SKM-1 (cell line): ENCODE results near the gene PDCD1.
"Not testable (repeated sequence)": the region's sequence is repeated elsewhere in the genome, so short reads cannot be mapped to it uniquely, and the experiment has no call there.

Source experiments
- DNase-seq: peaks from one replicate; lab custom pipeline; 2025; ENCODE audit not compliant: unreplicated experiment; lab: John Stamatoyannopoulos, UW

Gene PDCD1

DNA sequence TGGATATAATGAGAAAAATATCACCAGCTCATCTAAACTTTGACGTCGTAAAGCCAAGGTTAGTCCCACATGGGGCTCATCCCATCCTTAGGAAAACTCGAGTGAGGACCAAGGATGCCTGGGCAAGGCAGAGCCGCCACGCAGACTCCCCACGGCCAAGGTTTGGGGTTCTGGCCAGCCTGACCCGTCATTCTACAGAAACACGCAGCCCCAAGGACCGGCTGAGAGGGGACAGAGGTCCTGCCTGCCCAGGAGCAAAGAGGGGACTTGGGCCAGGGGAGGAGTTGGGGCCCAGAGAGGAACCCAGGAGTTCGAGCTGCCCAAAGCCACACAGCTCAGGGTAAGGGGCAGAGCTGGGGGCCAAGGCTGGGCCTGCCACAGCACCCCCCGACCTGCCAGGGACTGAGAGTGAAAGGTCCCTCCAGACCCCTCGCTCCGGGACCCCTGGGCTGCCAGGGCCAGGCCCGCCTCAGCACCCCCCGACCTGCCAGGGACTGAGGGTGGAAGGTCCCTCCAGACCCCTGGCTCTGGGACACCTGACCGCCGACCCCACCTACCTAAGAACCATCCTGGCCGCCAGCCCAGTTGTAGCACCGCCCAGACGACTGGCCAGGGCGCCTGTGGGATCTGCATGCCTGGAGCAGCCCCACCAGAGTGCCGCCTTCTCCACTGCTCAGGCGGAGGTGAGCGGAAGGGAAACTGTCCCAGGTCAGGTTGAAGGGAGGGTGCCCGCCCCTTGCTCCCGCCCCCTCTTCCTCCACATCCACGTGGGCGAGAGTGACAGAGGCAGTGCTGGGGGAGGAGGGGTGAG is at the start of gene PDCD1:
TSS of gene PDCD1 (minus strand) at position 689 of the 811 bp plus-strand sequence. CDS start at position 633, 56 bp downstream.
- DNase-seq: no peak

DNA sequence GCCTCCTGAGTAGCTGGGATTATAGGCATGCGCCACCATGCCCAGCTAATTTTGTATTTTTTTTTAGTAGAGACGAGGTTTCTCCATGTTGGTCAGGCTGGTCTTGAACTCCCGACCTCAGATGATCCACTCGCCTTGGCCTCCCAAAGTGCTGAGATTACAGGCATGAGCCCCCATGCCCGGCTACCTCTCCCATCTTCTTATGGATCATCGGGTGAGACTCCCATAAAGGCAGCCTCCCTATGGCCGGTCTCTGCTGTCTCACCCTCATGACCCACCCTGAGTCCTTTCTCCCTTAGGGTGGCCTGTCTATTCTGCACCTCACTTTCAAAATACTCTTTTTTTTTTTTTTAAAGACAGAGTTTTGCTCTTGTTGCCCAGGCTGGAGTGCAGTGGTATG is 49.1 kb upstream of the PDCD1 start:
- not testable (repeated sequence) for DNase-seq

DNA sequence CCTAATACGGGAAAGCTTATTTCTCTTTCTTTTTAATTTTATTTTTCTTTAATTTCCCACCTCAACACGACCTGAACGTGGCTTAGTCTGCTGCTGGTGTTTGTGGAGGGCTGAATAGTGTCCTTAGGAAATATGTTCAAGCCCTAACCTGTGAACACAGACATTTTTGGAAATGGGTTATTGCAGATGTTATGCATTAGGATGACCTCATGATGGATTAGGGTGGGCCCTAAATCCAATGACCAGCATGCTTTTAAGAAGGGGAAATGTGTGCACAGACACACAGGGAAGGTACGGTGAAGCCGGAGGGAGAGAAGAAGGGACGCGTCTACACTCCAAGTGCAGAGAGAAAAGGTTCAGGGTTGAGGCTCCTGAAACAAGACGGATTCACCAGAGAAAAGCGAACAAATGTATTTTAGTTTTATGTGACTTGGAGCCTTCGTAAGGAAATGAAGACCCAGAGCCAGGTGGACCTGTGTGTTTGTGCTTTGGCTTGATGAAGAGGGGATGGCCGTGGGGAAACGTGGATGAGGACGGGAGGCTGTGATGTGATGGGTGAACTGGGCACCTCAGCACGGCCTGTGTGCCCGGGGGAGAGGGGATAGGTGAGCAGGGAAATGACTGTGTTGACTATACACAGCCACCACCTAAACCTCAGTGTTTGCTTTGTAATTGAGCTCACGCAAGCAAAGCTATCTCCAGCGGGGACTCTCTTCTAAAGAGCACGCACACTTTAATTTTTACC is 48.3 kb upstream of the PDCD1 start:
- DNase-seq: no peak

DNA sequence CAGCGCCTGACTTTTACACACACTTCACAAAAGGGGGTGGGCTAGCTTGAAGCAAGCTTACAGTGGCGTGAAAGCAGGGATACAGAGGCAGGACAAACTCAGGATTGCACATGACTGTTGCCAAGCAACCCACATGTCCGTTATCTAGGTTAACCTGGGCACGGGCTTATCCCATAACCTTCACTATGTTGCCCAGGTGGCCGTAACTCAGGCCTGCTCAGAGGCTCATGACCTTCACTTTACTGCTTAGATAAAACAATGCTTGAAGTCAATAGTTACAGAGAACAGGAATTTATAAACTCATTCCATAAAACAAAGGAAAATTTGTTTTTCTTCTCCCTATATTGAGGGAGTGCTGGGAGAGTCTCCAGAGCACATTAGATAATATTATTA is 47.7 kb upstream of the PDCD1 start:
- not testable (repeated sequence) for DNase-seq

DNA sequence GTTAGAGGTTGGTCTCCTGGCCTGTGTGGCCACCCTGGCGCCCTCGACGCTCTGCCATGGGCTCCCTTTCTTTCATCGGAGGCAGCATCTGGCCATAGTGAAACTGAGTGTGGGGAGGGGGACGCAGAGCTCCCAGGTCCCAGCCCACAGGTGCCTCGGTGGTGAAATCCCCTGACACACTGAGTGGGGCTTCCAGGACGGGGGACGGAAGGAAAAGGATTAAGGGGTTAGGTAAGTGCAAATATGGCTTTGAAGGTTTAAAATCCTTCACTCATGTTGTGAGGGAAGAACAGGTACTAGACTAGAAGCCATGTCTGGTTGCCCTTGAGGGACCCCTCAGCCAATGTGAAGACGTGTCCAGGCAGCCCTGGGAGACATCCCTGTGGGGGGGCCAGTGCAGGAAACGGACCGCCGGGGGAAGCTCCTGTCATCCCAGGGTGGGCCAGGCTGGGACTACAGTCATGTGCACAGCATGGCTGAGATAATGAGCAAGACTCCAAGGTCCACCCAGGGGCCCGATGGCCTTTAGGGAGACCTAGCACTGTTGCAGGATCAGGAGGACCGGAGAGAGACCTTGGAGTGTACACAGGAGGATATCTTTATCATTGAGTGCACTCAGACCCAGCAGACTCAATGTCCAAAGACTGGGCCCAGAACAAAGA is 47.2 kb upstream of the PDCD1 start:
- DNase-seq: no peak

DNA sequence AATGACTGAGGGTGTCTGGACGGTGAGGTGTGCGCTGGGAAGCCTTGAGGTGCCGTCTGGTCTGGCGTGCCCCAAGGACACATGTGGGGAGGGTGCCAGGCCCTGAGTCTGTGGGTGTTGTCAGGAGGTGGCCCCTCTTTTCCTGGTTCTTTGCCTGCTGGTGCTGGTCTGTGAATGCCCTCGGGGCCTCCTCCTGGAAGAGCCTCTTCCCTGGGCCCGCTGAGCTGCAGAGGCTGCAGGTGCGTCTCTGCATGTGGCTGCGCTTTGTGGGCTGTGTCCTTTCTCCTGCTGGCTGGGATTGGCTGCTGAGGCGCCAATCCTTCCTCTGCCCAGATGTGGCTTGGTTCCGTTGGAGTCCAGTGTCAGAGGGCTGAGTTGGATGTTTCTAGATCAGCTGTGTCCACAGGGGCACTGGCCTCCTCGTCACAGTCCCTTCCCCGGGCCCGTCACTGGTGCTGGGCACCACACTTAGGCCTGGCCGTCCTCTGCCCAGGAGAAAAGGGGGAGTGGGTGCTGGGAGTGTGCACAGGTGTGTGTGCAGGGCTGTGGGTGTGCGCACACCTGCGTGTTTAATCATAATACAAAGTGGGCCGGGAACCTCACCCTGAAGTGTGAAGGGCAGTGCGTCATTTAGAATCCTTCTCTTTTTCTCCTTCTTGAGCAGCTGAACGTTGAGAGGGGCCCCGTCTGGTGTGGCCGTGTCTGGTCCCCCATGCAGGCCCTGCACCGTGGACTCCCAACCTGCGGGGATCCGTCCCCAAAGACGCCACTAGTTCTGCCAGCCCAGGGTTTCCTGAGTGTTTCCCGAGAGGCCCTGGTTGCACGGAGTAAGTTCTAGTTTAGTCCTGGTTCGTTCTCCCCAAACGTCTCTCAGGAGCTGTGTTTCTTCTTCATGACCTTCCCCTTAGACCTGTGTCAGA is 46.4 kb upstream of the PDCD1 start:
- DNase-seq: no peak

DNA sequence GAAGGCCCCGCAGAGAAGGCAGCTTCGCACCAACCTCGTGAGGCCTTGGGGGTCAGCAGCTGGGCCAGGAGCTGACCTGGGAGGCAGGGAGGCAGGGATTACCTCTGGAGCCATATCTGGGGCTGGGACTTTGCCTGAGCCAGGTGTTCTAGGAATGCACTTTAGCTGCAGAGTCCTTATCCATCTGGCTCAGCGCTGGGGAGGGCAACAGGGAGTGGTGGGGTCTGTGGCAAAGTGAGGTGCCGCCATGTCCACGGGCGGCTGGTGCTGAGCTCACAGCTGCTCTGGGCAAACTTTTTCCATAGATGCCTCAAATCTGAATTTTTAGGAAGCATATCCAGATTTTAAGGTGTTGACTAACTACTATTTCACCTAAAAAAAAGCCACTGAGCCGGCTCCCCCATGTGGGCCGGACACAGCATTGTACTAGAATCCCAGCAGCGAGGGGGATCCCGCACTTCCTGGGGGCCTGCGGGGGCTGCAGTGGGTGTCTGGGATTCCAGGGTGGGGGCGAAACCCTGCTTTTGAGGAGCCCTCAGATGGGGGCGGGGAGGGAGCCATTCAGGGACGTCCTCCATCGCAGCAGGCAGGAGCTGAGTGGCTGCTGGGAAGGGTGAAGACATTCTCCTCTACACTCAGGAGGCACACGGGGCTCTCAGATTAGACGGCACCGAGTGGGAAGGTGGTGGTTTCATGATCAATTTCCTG is 45.5 kb upstream of the PDCD1 start:
- DNase-seq: no peak

DNA sequence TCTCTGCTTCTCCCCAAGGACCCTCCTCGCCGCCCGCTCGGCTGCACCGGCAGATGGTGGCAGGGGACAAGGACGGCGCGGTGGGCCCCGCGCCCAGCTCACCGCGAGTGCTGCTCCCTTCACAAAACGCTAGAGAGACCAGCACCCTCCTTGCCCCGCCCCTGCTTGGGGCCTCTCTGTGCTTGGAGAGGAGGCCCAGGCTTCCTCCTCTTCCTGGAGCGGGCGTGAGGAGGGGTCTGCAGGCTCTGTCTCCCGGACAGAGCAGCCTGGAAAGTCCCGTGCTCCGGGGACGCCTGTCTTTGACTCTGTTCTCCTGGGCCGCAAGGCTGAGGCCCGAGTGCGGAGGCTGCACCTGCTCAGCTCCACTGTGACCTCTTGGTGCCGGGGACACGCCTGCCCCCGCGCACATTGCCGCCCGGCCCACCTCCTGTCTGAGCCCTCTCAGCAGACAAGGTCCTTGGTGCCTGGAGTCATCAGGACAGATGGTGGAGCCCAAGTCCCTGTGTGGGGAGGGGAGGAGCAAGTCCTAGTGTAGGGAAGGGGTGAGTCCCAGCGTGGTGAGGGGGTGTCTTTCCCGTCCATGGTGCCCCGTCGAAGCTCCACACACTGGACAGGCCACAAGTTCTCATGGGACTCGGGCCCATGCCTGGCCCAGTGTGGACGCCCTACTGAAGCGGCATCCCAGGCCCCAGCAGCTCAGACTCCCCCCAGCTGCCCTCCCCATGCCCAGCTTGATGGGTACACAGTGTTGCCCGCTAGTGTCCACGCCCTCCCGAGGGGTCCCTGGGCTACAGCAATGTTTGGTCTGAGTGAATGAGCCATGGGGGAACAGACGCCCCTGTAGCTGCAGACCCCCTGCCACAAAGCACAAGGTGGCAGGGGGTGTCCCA is 44.7 kb upstream of the PDCD1 start:
- DNase-seq: no peak

DNA sequence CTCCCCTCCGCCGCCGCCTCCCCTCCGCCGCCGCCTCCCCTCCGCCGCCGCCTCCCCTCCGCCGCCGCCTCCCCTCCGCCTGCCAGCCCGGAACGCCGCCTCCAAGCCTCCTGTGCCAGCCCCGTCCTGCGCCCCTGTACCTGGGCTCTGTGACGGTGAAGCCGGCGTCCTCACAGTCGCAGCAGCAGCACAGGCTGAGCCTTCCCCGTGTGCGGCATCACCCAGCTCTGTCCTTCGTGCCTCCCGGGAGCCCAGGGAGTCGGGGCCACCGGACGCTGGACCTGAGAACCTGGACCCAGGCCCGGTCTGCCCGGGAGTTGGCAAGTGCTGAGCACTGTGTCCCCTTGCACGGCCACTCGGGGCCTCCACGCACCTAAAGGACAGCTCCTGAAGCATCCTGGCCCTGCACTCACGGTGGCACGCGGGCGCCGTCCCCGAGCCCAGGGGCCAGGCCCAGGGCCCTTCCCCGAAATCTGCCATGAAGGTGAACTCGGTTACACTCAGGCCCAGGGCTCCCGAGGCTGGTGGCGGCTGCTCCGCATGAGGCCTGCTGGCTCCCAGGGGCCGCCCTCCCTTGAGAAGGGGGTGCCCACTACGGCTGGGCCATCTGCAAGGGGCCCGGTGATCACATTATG is 43.8 kb upstream of the PDCD1 start:
- no peak for DNase-seq

DNA sequence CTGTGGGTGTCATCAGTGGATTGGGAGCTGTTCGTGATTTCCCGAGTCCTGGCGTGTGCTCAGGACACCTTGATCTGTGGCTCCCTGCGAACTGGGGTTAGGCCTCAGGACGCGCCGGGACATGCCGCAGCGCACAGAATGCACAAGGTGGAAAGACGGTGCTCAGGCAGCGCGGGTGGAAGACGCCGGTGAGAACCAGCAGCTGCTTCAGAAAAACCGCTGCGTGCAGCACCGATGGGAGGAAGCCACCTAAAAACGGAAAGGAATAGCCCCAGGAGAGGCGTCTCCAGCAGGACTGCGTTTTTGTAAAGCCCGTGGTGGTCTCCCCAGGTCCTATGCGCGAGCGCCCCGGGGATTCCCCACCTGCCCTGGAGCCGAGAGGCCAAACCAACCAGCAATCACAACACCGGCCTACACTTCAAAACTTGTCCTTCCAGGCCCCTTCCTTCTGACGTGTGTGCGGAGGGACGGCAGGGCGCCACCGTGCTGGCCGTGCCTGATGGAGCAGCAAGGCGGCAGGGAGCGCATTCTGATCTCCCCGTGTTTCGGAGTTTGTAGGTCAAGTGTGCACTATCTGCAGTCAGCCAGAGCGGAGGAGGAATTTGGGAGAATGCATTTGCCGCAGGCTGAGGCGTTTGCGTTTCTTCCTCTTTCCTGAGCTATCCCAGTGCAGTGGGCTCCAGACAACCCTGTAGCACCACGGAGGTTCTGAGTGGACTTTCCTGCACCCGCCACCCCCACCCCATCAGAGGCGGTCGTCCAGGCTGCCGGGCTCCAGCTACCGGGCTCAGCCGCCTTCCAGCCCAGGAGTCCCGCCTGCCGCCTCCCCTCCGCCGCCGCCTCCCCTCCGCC is 43.0 kb upstream of the PDCD1 start:
- DNase-seq: no peak

DNA sequence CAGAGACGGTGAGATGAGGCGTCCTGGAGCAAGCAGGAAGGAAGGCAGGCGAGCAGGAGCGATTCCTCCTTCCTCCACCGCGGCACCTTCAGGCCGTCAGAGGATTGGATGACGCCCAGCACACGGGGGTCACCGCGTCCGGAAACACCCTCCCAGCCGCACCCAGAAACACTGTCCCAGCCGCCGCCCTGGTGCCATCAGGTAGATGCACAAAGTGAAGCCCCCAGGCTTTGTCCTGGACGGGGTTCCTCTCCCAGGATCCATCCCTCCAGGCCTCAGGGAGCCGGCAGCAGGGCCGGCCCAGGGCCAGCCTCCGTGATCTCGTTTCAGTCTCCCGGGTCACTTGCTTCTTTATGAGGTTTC is 42.3 kb upstream of the PDCD1 start:
- DNase-seq: no peak

DNA sequence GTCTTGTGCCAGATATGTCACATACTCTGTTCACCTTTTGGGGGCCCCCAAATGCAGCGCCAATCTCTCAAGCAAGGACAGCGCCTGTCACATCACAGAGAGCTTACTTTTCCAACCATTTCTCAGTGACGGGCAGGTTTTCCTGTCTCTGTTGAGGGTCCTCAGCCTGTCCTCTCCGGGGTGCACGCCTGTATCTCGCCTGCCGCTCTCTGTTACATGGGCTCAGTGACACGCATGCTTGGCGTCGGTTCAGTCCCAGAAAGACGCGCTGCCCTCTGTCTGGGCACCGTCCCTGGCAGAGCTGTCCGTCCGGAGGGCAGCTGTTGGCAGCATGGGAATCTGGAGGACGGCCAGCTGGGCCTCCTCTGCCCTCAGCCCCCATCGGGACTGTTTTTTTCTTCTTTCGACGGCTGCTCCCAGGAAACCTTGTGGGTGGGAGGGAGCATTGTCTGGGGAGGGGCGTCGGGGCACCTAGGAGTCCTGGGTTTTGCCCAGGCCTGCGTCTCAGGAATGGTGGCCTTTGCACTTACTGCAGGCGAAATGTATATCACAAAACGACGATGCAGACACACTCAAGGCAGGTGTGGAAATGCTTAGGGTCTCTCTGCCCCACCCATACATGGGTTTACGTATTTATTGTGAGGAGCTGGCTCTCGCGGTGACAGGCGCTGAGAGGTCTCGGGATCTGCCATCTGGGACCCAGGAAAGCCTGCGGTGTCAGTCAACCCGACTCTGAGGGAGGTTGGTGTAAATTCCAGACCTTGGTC is 41.7 kb upstream of the PDCD1 start:
- DNase-seq: no peak

DNA sequence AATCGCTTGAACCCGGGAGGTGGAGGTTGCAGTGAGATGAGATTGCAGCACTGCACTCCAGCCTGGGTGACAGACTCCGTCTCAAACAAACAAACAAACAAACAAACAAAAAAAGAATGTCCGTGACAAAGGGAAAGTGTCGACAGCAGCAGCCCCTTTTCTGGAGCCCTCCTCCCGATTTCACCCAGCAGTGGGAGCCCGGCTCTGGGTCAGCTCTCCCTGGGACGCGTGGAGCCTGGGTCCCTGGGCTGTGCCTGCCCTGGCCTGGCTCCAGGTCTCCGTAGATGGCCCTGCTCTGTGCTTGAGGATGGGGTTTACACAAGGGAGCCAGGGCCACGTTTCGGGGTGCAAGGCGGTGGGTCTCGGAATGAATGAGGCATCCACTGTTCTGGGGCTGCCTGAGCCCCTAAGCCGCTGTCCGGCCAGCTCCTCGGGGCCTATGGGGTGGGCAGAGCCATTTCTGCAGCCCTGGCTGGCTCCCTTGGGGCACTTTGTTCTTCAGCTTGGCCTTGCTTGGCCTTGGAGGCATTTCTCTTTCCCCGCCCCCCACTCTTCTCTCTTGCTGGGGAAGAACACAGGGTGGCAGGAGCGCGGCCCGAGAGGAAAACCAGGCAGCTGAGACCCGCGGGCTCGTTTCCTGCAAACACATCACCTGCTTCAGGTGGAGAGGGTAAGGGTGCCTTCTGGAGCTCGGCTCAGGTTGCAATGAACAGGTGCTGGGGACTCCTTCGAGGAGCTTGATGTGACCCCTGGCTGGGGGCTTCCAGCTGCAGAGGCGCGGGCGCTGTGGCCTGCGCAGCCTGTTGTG is 40.0 kb upstream of the PDCD1 start:
- DNase-seq: no peak

DNA sequence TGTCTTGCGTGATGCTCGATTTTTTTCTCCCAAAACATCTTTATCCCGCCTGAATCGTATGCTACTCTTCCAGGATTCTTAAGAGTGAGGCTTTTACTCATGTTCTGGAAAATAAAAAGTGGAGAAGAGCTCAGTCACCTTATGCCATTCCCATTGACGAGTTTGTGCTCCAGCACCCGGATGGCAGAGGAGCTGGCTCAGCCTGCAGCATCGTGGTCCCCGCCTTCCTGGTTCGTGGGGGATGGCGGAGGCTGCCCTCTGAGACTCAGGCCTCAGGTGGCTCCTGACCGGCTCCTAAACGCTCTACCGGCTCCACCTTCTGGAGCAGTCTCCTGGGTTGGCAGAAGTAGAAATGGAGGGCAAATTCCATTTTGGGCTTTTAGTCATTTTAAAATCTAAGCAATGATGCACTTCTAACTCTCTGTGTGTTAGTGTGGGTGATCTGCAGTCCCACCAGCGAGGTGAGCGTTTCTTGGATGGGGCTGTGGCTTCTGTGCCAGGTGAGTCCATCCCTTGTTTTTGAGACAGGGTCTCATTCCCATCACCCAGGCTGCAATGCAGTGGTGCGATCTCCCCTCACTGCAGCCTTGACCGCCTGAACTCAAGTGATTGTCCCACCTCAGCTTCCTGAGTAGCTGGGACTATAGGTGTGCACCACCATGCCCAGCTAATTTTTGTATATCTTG is 38.7 kb upstream of the PDCD1 start:
- no peak for DNase-seq

DNA sequence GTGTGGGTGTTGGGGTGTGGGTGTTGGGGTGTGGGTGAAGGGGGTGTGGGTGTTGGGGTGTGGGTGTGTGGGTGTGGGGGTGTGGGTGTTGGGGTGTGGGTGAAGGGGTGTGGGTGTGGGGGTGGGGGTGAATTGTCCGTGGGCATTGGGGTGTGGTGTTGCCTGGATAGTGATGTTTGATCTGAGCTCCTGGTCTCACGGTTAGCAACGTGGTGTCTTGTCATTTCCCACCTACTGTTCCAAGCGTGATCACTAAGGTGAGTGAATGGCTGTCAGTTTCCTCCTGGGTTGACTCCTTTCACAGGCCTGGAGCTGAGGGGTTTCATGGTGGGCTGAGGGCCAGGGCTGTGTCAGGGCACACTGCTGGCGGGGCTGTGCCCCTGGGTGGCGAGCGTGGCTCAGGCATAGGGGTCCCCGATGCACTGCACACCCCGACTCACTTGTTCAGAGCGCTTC is 38.1 kb upstream of the PDCD1 start:
- no peak for DNase-seq
